ENCODE results near the gene AFAP1.

GRCh38 chr4:7894677-7895181, 44.9 kb downstream of the AFAP1 start:
- TF ChIP-seq, protein P1, sequence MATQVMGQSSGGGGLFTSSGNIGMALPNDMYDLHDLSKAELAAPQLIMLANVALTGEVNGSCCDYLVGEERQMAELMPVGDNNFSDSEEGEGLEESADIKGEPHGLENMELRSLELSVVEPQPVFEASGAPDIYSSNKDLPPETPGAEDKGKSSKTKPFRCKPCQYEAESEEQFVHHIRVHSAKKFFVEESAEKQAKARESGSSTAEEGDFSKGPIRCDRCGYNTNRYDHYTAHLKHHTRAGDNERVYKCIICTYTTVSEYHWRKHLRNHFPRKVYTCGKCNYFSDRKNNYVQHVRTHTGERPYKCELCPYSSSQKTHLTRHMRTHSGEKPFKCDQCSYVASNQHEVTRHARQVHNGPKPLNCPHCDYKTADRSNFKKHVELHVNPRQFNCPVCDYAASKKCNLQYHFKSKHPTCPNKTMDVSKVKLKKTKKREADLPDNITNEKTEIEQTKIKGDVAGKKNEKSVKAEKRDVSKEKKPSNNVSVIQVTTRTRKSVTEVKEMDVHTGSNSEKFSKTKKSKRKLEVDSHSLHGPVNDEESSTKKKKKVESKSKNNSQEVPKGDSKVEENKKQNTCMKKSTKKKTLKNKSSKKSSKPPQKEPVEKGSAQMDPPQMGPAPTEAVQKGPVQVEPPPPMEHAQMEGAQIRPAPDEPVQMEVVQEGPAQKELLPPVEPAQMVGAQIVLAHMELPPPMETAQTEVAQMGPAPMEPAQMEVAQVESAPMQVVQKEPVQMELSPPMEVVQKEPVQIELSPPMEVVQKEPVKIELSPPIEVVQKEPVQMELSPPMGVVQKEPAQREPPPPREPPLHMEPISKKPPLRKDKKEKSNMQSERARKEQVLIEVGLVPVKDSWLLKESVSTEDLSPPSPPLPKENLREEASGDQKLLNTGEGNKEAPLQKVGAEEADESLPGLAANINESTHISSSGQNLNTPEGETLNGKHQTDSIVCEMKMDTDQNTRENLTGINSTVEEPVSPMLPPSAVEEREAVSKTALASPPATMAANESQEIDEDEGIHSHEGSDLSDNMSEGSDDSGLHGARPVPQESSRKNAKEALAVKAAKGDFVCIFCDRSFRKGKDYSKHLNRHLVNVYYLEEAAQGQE (IDR thresholded peaks at IDR 0.05; ENCODE audit: low read depth), result no peak
- TF ChIP-seq, protein P2, sequence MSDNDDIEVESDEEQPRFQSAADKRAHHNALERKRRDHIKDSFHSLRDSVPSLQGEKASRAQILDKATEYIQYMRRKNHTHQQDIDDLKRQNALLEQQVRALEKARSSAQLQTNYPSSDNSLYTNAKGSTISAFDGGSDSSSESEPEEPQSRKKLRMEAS (IDR thresholded peaks at IDR 0.05), result no peak
- TF ChIP-seq YY1 (IDR thresholded peaks at IDR 0.05; ENCODE audit: low read depth) (no peak), EP300 (IDR thresholded peaks at IDR 0.05; ENCODE audit: borderline replicate concordance) (no peak), TAF1 (IDR thresholded peaks at IDR 0.05; ENCODE audit: low read depth) (no peak), TCF12 (IDR thresholded peaks at IDR 0.05; ENCODE audit: low read depth) (no peak), CEBPB (IDR thresholded peaks at IDR 0.05) (no peak), CREB1 (IDR thresholded peaks at IDR 0.05; ENCODE audit: low read depth) (no peak), EGR1 (IDR thresholded peaks at IDR 0.05) (no peak), FOXM1 (IDR thresholded peaks at IDR 0.05; ENCODE audit: borderline replicate concordance, low read depth) (no peak)
